Adrenal gland (tissue), 12 donors: ENCODE data around the gene TOPORS. TPM values are rescaled to one million over a fixed set of nuclear protein-coding genes. Genes with fewer than 3 reads are reported as not detected.
A peak's percentile ranks its signal among the peaks of the same experiment; 100 is the strongest.

ENCODE experiments used
- DNase-seq, 7 donors: peaks; one replicate each; pipeline ENCODE4 v3.0.0-alpha.2; 2019 to 2020
- H3K27ac ChIP-seq, 5 donors: fragments of 200-600 bp; sonication (generic) in 4 of 5; 1 replicate in 3 of 5; 2 replicates in 2 of 5; pipeline versions ENCODE4 v1.5.1 to v1.8.0; 2016 to 2020; ENCODE audit warnings: mild to moderate bottlenecking in 1 of 5
- H3K27me3 ChIP-seq: fragments of 200-600 bp; 2 replicates; pipeline ENCODE4 v1.8.0; 2021
- H3K36me3 ChIP-seq, 2 donors: fragments of 200-600 bp; replicated peaks in 1 of 2; 1 replicate in 1 of 2; 2 replicates in 1 of 2; pipeline versions ENCODE4 v1.5.1 to v1.8.0; 2018 to 2022
- H3K4me1 ChIP-seq, 2 donors: fragments of 200-600 bp; replicated peaks in 1 of 2; 1 replicate in 1 of 2; 2 replicates in 1 of 2; pipeline versions ENCODE4 v1.5.1 to v1.8.0; 2018 to 2021
- H3K4me3 ChIP-seq, 4 donors: fragments of 200-600 bp; sonication (generic) in 3 of 4; one replicate each; pipeline ENCODE4 v1.5.1; 2016 to 2018
- H3K9me3 ChIP-seq, 3 donors: fragments of 200-600 bp; sonication (generic) in 1 of 3; replicated peaks in 1 of 3; 1 replicate in 2 of 3; 2 replicates in 1 of 3; pipeline versions ENCODE4 v1.5.1 to v1.8.0; 2016 to 2021
- CTCF ChIP-seq, 6 experiments: fragments of 450-650 bp in 4 of 6; fragments of 200-600 bp in 2 of 6; sonication (generic) in 1 of 6; IDR thresholded peaks; 1 replicate in 5 of 6; 2 replicates in 1 of 6; pipeline versions ENCODE4 v1.5.1 to v1.8.0; 2016 to 2021; ENCODE audit warnings: antibody characterized with exemption in 6 of 6, mild to moderate bottlenecking in 2 of 6, moderate library complexity in 1 of 6
- POLR2A ChIP-seq, 2 donors: fragments of 450-650 bp; IDR thresholded peaks; one replicate each; pipeline ENCODE4 v1.6.1; 2017; ENCODE audit warnings: antibody characterized with exemption in 2 of 2, mild to moderate bottlenecking in 2 of 2, moderate library complexity in 1 of 2
- WGBS, 4 donors: extraction: QIAGEN DNeasy Blood & Tissue Kit in 2 of 4; methylation state at CpG; one replicate each; pipeline versions ENCODE4 v1.1.5 to v1.1.7; 2013 to 2017; 5-methylcytosine and 5-hydroxymethylcytosine counted together
- intact Hi-C, 2 donors: fragments of 100-400 bp; cut with DNase I; formaldehyde crosslinking; loops; one replicate each; pipeline versions ENCODE4 v1.14.1 to v1.15.0; 2022 to 2023
- polyA plus RNA-seq, 3 donors: library from polyadenylated mRNA; stranded (reverse); fragments of 200-250 nt in 2 of 3; fragments of 350-450 nt in 1 of 3; fragmentation: Illumina TruSeq in 1 of 3; extraction: RNeasy Lipid Tissue Mini Kit (QIAGEN cat#74804) in 1 of 3; gene quantifications; one replicate each; pipeline ENCODE4 v1.2.3, GENCODE V29; 2013 to 2014
- total RNA-seq, 9 donors: library from RNA; depleted of rRNA in 4 of 9; stranded (reverse); fragments of >200 nt in 4 of 9; fragments of 120-200 nt in 1 of 9; fragmentation: NEBNext Ultra II Directional in 1 of 9; extraction: Animal tissue kit (Norgen Biotek cat#: 25700) in 1 of 9; gene quantifications; one replicate each; pipeline versions ENCODE4 v1.1.0 to v1.2.4, GENCODE V29; 2013 to 2023
- donor health status: healthy with polysubstance abuse.
- donor health status: Bipolar disorder and iron deficiency.
- donor health status: DM: yes; HTN: yes; CAD: no.
- donor health status: DM: no; HTN: no; CAD: no.
- donor health status: DM: no; HTN: no; CAD: no.
- donor health status: DM: yes; HTN: yes; CAD: no.

The TOPORS gene
- total and polyA plus RNA-seq, 12 donors = 7.6 to 25.3 (median 15.9) TPM

GRCh38 chr9:32587901-32588300 is 35.5 kb upstream of the TOPORS start:
- Histone ChIP-seq H3K27ac (no peak overlapping the region), H3K4me1 (no peaks in the 10 kb centered on the region), H3K9me3 (no peaks in the 10 kb centered on the region), H3K36me3 (no peaks in the 10 kb centered on the region), H3K27me3 (no peaks in the 10 kb centered on the region), H3K4me3 (no peak overlapping the region)
- DNase-seq = no peak
- intact Hi-C loops = no loop called here
- TF ChIP-seq POLR2A (IDR thresholded peaks at IDR 0.05) = no peak
- TF ChIP-seq CTCF (IDR thresholded peaks at IDR 0.05) = no peak

- TF ChIP-seq POLR2A (IDR thresholded peaks at IDR 0.05) = no peak
- no peak for TF ChIP-seq CTCF (IDR thresholded peaks at IDR 0.05)
- DNase-seq = no peak
- WGBS, 4 donors = 28 to 41% (median 34%) methylated on average over 2 of the region's 2 CpGs
- no peak overlapping the region for H3K27ac ChIP-seq
- no peaks in the 10 kb centered on the region for H3K4me1 ChIP-seq
- H3K9me3 ChIP-seq = no peaks in the 10 kb centered on the region
- intact Hi-C loops = loop anchor here (5.0 kb wide), 2 partner anchors 383 to 388 kb away; no protein-coding TSS in a partner anchor
- H3K4me3 ChIP-seq = no peak overlapping the region
- H3K36me3 ChIP-seq = no peaks in the 10 kb centered on the region
- no peaks in the 10 kb centered on the region for H3K27me3 ChIP-seq
Observed at GRCh38 chr9:32584784-32585183, 32.4 kb upstream of the TOPORS start.

GRCh38 chr9:32581512-32582143 is 29.2 kb upstream of the TOPORS start:
- peak in 5 of 7 donors; percentile 29 to 67 (median 45) for DNase-seq
- WGBS, 4 donors = 25 to 32% (median 29%) methylated on average over 3 of the region's 3 CpGs

More at GRCh38 chr9:32581512-32582143, 29.2 kb upstream of the TOPORS start:
- Histone ChIP-seq H3K9me3 (no peaks in the 10 kb centered on the region), H3K27ac (no peak overlapping the region), H3K4me3 (no peak overlapping the region), H3K27me3 (no peaks in the 10 kb centered on the region), H3K36me3 (no peaks in the 10 kb centered on the region), H3K4me1 (no peaks in the 10 kb centered on the region)
- intact Hi-C loops = loop anchor here (5.0 kb wide), 2 partner anchors 386 to 391 kb away; no protein-coding TSS in a partner anchor
- no peak for TF ChIP-seq POLR2A (IDR thresholded peaks at IDR 0.05)
- TF ChIP-seq CTCF (IDR thresholded peaks at IDR 0.05) = peak; percentile 12 to 49 (median 36)
